Gastroesophageal sphincter (tissue), 2 donors: ENCODE results near the gene BTBD16.

Source experiments
- EP300 ChIP-seq: sonication (generic); formaldehyde crosslinking; IDR thresholded peaks from one replicate; pipeline ENCODE4 v1.6.1; 2017; ENCODE audit warnings: antibody characterized with exemption, mild to moderate bottlenecking
- POLR2A ChIP-seq, 2 donors: fragments of 450-650 bp; IDR thresholded peaks; one replicate each; pipeline ENCODE4 v1.6.1; 2017; ENCODE audit warnings: antibody characterized with exemption in 2 of 2, mild to moderate bottlenecking in 2 of 2, moderate library complexity in 1 of 2

DNA sequence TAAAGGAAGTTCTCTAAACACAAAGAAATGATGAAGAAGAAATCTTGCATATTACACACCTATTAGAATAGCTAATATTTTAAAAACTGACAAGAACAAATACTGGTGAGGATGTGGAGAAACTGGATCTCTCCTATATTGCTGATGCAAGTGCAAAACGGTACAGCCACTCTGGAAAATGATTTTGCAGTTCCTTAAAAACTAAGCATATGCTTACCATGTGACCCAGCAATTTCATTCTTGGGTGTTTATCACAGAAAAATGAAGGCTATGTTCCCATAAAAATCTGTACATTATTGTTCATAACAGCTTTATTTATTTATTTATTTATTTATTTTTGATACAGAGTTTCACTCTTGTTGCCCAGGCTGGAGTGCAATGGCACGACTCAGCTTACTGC, 88.5 kb downstream of the BTBD16 start:
- no peak for TF ChIP-seq EP300
- no peak for TF ChIP-seq POLR2A (IDR thresholded peaks at IDR 0.05)
